LoVo (cell line): ENCODE data around the gene RAVER2.

Experiments
- DNase-seq: peaks from one replicate; pipeline ENCODE4 v3.0.0-alpha.2; 2016; ENCODE audit warnings: low spot score

Gene RAVER2

GRCh38 chr1:64877598-64877997, 132.7 kb downstream of the RAVER2 start:
- no peak for DNase-seq

- no peak for DNase-seq
These were observed 133.2 kb downstream of the RAVER2 start for GRCh38 chr1:64878090-64878489.

GRCh38 chr1:64878931-64879611, 134.2 kb downstream of the RAVER2 start:
- no peak for DNase-seq

GRCh38 chr1:64880449-64880848, 135.6 kb downstream of the RAVER2 start:
- no peak for DNase-seq

GRCh38 chr1:64881281-64881680, 136.4 kb downstream of the RAVER2 start:
- no peak for DNase-seq
